ENCODE results near the gene FSIP1.

The FSIP1 gene

DNA sequence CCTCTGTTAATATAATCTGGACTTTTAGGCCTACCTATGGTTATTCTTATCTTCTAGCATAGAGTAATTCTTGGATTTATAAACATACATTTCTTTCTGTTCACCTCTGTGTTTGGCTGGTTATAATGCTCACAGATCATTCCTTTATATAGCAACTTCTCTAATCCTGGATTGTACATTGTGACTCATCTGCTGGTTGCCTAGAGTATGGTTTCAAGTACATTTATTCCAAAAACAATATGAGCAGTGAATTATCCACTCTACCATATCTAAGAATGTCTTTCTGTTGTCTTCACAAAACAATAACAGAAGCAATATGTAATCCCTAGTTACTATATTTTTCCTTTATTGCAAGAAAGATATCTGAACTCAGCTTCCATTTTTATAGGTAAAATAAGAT lies 35.3 kb downstream of the FSIP1 start:
- DNase-seq (ENCODE audit: insufficient read length, low spot score) (no peak), FAIRE-seq (no peak)
- TF ChIP-seq SPI1 (IDR thresholded peaks at IDR 0.05; ENCODE audit: low read depth, low read length) (no peak), POU2F2 (IDR thresholded peaks at IDR 0.05; ENCODE audit: low read depth, low read length) (no peak), POLR2AphosphoS5 (IDR thresholded peaks at IDR 0.05; ENCODE audit: low read depth, low read length) (no peak), PAX5 (IDR thresholded peaks at IDR 0.05; ENCODE audit: insufficient read depth, low read length, severe bottlenecking) (no peak), POLR2A (IDR thresholded peaks at IDR 0.05; ENCODE audit: low read depth, low read length) (no peak), TAF1 (IDR thresholded peaks at IDR 0.05; ENCODE audit: low read depth, low read length) (no peak)

DNA sequence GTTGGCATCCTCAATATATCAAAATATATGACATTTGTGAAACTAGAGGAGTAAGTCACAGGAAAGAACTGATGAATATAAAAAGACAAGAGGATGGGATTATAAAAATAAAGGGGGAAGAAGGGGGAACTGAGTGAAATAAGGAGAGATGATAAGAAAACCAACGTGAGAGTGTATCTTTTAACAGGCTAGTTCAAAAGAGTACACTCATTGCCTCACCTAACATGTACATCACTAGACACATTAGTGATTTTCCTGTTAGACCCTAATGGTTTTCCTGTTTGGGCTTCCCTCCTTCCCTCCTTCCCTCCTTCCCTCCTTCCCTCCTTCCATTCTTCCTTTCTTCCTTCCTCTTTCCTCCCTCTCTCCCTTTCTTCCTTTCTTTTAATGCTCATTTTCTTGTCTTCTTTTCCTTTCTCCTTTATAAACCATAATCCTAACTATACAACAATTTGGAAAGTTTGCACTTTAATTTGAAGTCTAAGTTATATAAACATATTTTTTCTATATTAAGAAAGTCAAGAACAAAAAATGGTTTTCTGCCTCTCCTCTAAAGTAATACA lies 35.8 kb downstream of the FSIP1 start:
- FAIRE-seq (no peak), DNase-seq (ENCODE audit: insufficient read length, low spot score) (no peak)
- TF ChIP-seq TAF1 (IDR thresholded peaks at IDR 0.05; ENCODE audit: low read depth, low read length) (no peak), PAX5 (IDR thresholded peaks at IDR 0.05; ENCODE audit: insufficient read depth, low read length, severe bottlenecking) (no peak), POU2F2 (IDR thresholded peaks at IDR 0.05; ENCODE audit: low read depth, low read length) (no peak), SPI1 (IDR thresholded peaks at IDR 0.05; ENCODE audit: low read depth, low read length) (no peak), POLR2AphosphoS5 (IDR thresholded peaks at IDR 0.05; ENCODE audit: low read depth, low read length) (no peak), POLR2A (IDR thresholded peaks at IDR 0.05; ENCODE audit: low read depth, low read length) (no peak)

DNA sequence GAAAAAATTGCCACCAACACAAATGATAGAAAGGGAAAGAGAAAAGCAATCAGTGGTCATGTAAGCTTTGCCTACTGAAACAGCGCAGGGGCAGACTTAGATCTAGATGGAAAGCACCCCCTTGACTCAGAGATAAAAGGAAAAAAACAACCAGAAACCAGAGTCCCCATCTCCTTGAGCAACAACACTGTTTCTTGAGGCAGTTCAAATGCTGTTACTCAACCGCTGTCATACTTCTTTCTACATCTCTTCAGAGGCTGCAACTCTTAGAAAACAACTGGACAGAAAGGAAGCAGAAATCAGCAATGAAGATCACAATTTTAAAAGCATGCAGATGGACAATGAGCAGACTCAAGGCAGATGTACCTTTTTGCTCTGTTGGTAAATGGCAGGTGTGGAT lies 36.5 kb downstream of the FSIP1 start:
- FAIRE-seq (no peak), DNase-seq (ENCODE audit: insufficient read length, low spot score) (no peak)
- TF ChIP-seq SPI1 (IDR thresholded peaks at IDR 0.05; ENCODE audit: low read depth, low read length) (no peak), TAF1 (IDR thresholded peaks at IDR 0.05; ENCODE audit: low read depth, low read length) (no peak), POLR2A (IDR thresholded peaks at IDR 0.05; ENCODE audit: low read depth, low read length) (no peak), POU2F2 (IDR thresholded peaks at IDR 0.05; ENCODE audit: low read depth, low read length) (no peak), POLR2AphosphoS5 (IDR thresholded peaks at IDR 0.05; ENCODE audit: low read depth, low read length) (no peak), PAX5 (IDR thresholded peaks at IDR 0.05; ENCODE audit: insufficient read depth, low read length, severe bottlenecking) (no peak)

DNA sequence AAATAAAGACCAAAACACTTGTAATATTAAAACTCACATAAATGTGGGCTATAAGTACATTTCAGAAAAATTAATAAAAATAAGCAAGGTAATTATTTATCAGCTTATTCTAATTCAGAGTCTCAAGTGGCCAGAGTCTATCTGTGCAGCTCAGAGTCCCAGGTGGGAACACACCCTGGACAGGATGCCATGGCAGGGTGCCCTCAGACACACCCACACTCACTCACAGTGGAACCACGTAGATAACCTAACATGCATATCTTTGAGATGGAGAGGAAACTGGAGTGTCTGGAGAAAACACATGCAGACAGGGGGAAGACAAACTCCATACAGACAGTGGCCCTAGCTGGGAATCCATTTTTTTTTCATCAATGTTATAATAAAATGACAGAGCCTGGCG lies 37.2 kb downstream of the FSIP1 start:
- TF ChIP-seq PAX5 (IDR thresholded peaks at IDR 0.05; ENCODE audit: insufficient read depth, low read length, severe bottlenecking) (no peak), SPI1 (IDR thresholded peaks at IDR 0.05; ENCODE audit: low read depth, low read length) (no peak), TAF1 (IDR thresholded peaks at IDR 0.05; ENCODE audit: low read depth, low read length) (no peak), POLR2AphosphoS5 (IDR thresholded peaks at IDR 0.05; ENCODE audit: low read depth, low read length) (no peak), POU2F2 (IDR thresholded peaks at IDR 0.05; ENCODE audit: low read depth, low read length) (no peak), POLR2A (IDR thresholded peaks at IDR 0.05; ENCODE audit: low read depth, low read length) (no peak)
- no peak for DNase-seq (ENCODE audit: insufficient read length, low spot score)
- FAIRE-seq, result no peak

DNA sequence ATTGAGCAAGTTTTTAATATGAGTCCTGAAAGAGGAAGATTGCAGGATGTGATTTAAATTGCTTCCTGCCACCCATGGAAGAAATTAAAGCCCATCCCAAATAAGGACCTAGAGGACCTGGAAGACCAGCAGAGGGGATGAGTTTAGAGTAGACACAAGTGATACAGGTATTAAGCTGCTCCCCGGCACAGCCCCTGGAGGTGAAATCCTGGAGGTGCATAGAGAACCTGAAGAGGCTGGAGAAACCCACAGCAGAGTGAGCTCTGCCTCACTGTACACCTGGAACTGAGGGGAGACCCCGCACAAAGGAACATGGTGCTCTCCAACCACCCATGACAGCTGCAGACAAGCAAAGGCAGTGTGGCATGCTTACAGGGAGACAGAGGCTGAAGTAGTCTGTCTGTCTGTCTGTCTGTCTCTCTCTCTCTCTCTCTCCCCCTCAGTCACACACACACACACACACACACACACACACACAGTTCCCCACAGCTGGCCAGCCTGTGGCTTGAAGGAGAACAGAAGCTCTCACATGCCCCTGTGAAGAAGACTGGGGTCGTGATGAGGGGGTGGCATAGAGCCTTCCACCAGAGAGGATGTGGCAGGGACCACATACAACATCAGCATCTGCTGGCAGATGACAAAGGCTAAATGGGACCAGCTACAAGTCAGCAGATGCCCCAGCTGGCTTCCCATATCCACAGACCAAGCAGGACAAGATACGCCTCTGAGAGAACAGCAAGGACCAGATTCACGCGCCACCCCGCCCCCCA lies 38.1 kb downstream of the FSIP1 start:
- no peak for TF ChIP-seq POLR2A (IDR thresholded peaks at IDR 0.05; ENCODE audit: low read depth, low read length)
- no peak for TF ChIP-seq TAF1 (IDR thresholded peaks at IDR 0.05; ENCODE audit: low read depth, low read length)
- no peak for TF ChIP-seq POLR2AphosphoS5 (IDR thresholded peaks at IDR 0.05; ENCODE audit: low read depth, low read length)
- no peak for TF ChIP-seq PAX5 (IDR thresholded peaks at IDR 0.05; ENCODE audit: insufficient read depth, low read length, severe bottlenecking)
- no peak for TF ChIP-seq SPI1 (IDR thresholded peaks at IDR 0.05; ENCODE audit: low read depth, low read length)
- TF ChIP-seq POU2F2 (IDR thresholded peaks at IDR 0.05; ENCODE audit: low read depth, low read length), result no peak
- DNase-seq (ENCODE audit: insufficient read length, low spot score) (no peak), FAIRE-seq (no peak)

DNA sequence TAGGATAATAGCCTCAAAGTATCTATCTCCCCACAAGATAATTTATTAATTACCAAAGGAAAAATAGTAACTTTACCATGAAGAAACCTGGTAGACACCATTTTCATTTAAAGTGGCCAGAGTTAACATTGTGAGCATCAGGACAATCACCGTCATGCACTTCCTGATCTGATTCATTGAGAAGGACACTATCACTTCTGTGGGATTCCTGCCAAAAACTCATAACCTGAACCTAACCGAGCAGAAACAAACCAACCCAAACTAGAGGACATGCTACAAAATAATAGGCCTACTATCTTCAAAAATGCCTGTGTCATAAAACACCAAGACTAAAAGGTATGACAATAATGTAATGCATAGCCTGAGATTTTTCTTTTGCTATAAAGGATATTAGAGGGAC lies 39.0 kb downstream of the FSIP1 start:
- TF ChIP-seq POLR2A (IDR thresholded peaks at IDR 0.05; ENCODE audit: low read depth, low read length), result no peak
- TF ChIP-seq PAX5 (IDR thresholded peaks at IDR 0.05; ENCODE audit: insufficient read depth, low read length, severe bottlenecking), result no peak
- no peak for DNase-seq (ENCODE audit: insufficient read length, low spot score)
- FAIRE-seq, result no peak

GRCh38 chr15:39741258-39741657 lies 41.4 kb downstream of the FSIP1 start:
- FAIRE-seq (no peak), DNase-seq (ENCODE audit: insufficient read length, low spot score) (no peak)
- TF ChIP-seq SPI1 (IDR thresholded peaks at IDR 0.05; ENCODE audit: low read depth, low read length) (no peak), POU2F2 (IDR thresholded peaks at IDR 0.05; ENCODE audit: low read depth, low read length) (no peak), TAF1 (IDR thresholded peaks at IDR 0.05; ENCODE audit: low read depth, low read length) (no peak), POLR2AphosphoS5 (IDR thresholded peaks at IDR 0.05; ENCODE audit: low read depth, low read length) (no peak), PAX5 (IDR thresholded peaks at IDR 0.05; ENCODE audit: insufficient read depth, low read length, severe bottlenecking) (no peak), POLR2A (IDR thresholded peaks at IDR 0.05; ENCODE audit: low read depth, low read length) (no peak)

GRCh38 chr15:39738998-39739397 lies 43.6 kb downstream of the FSIP1 start:
- FAIRE-seq, result no peak
- no peak for TF ChIP-seq POU2F2 (IDR thresholded peaks at IDR 0.05; ENCODE audit: low read depth, low read length)
- no peak for TF ChIP-seq SPI1 (IDR thresholded peaks at IDR 0.05; ENCODE audit: low read depth, low read length)
- TF ChIP-seq POLR2A (IDR thresholded peaks at IDR 0.05; ENCODE audit: low read depth, low read length), result no peak
- TF ChIP-seq PAX5 (IDR thresholded peaks at IDR 0.05; ENCODE audit: insufficient read depth, low read length, severe bottlenecking), result no peak
- no peak for TF ChIP-seq TAF1 (IDR thresholded peaks at IDR 0.05; ENCODE audit: low read depth, low read length)
- no peak for TF ChIP-seq POLR2AphosphoS5 (IDR thresholded peaks at IDR 0.05; ENCODE audit: low read depth, low read length)
- DNase-seq (ENCODE audit: insufficient read length, low spot score), result no peak

- no peak for TF ChIP-seq POLR2AphosphoS5 (IDR thresholded peaks at IDR 0.05; ENCODE audit: low read depth, low read length)
- no peak for TF ChIP-seq SPI1 (IDR thresholded peaks at IDR 0.05; ENCODE audit: low read depth, low read length)
- no peak for TF ChIP-seq PAX5 (IDR thresholded peaks at IDR 0.05; ENCODE audit: insufficient read depth, low read length, severe bottlenecking)
- no peak for TF ChIP-seq TAF1 (IDR thresholded peaks at IDR 0.05; ENCODE audit: low read depth, low read length)
- TF ChIP-seq POU2F2 (IDR thresholded peaks at IDR 0.05; ENCODE audit: low read depth, low read length), result no peak
- no peak for TF ChIP-seq POLR2A (IDR thresholded peaks at IDR 0.05; ENCODE audit: low read depth, low read length)
- DNase-seq (ENCODE audit: insufficient read length, low spot score), result no peak
- FAIRE-seq, result no peak
Observed at GRCh38 chr15:39737196-39737550, 45.5 kb downstream of the FSIP1 start.
